Endothelial cell (in vitro differentiated cells): ENCODE measurements around the gene RTL1. TPM values are rescaled to one million over a fixed set of nuclear protein-coding genes. Genes with fewer than 3 reads are reported as not detected.

Experiments used
- DNase-seq: peaks from one replicate; pipeline ENCODE4 v3.0.0; 2021; ENCODE audit warnings: low spot score
- H3K27ac Mint-ChIP-seq: one replicate; pipeline ENCODE4 v1.8.0; 2021; ENCODE audit warnings: mixed read lengths, inconsistent platforms; ENCODE audit not compliant: unreplicated experiment
- H3K27me3 Mint-ChIP-seq: one replicate; pipeline ENCODE4 v1.8.0; 2021; ENCODE audit warnings: mild to moderate bottlenecking, moderate library complexity, mixed read lengths, inconsistent platforms; ENCODE audit not compliant: unreplicated experiment
- H3K36me3 Mint-ChIP-seq: one replicate; pipeline ENCODE4 v1.8.0; 2021; ENCODE audit warnings: mild to moderate bottlenecking, low read depth, mixed read lengths, inconsistent platforms; ENCODE audit not compliant: unreplicated experiment
- H3K4me1 Mint-ChIP-seq: one replicate; pipeline ENCODE4 v1.8.0; 2021; ENCODE audit warnings: mild to moderate bottlenecking, mixed read lengths, inconsistent platforms; ENCODE audit not compliant: unreplicated experiment
- H3K4me3 Mint-ChIP-seq: one replicate; pipeline ENCODE4 v1.8.0; 2021; ENCODE audit warnings: mild to moderate bottlenecking, mixed read lengths, inconsistent platforms; ENCODE audit not compliant: unreplicated experiment
- H3K9me3 Mint-ChIP-seq: one replicate; pipeline ENCODE4 v1.8.0; 2021; ENCODE audit warnings: mixed read lengths, inconsistent platforms; ENCODE audit not compliant: unreplicated experiment
- total RNA-seq: library from RNA; stranded (reverse); fragmentation: NEBNext Ultra II Directional; extraction: Animal tissue kit (Norgen Biotek cat#: 25700); gene quantifications from one replicate; pipeline ENCODE4 v1.2.1, GENCODE V29; 2021; ENCODE audit not compliant: unreplicated experiment
- TF ChIP-seq, protein P1 (sequence below): fragments of 200-600 bp; sonication (generic); IDR thresholded peaks from one replicate; pipeline ENCODE4 v1.5.0; 2021; ENCODE audit warnings: antibody characterized with exemption; ENCODE audit not compliant: unreplicated experiment

The RTL1 gene
- total RNA-seq, 1 donor from 2014 or later, result 0.18 TPM

DNA sequence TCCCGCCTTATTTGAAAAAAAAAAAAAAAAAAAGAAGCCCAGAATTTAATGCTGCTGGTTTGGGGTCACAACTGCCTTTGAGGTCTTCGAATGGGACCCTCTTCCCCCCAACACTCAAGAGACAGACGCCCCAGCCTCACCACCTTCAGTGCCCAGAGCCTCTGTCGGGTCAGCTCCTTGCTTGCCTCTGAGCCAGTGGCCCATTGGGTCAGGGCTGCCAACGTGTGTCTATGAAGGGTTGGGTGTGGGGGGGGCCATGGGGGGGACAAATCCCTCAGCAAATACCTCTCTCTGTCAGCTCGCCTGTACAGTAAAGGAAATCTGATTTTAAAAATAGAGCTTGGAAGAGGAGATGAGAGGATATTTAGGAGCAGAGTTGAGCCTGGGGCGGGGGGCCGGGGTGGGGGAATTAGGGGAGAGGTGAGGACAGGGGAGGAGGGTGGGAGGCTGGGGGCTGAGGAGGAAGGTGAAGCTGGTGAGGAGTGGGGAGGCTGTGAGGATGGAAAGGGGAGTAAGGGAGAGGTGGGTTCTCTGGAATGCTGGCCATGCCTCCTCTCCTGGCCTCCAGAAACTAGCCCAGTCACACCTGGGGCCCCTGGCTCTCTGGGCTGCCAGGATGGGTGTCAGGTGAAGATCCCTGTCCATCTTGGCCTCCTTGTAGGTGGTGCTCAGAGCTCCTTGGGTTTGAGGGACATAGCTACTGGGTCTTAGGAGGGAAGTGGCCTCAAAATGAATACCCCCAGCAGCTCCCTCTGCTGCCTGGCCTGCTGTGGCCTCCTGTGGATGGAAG is 13.3 kb downstream of the RTL1 start:
- H3K4me1 Mint-ChIP-seq, result peaks cover 4% of the 10 kb centered on the region
- no peaks in the 10 kb centered on the region for H3K27me3 Mint-ChIP-seq
- H3K4me3 Mint-ChIP-seq, result no peak overlapping the region
- no peaks in the 10 kb centered on the region for H3K36me3 Mint-ChIP-seq
- H3K9me3 Mint-ChIP-seq, result no peaks in the 10 kb centered on the region
- no peak overlapping the region for H3K27ac Mint-ChIP-seq
- TF ChIP-seq, protein P1, sequence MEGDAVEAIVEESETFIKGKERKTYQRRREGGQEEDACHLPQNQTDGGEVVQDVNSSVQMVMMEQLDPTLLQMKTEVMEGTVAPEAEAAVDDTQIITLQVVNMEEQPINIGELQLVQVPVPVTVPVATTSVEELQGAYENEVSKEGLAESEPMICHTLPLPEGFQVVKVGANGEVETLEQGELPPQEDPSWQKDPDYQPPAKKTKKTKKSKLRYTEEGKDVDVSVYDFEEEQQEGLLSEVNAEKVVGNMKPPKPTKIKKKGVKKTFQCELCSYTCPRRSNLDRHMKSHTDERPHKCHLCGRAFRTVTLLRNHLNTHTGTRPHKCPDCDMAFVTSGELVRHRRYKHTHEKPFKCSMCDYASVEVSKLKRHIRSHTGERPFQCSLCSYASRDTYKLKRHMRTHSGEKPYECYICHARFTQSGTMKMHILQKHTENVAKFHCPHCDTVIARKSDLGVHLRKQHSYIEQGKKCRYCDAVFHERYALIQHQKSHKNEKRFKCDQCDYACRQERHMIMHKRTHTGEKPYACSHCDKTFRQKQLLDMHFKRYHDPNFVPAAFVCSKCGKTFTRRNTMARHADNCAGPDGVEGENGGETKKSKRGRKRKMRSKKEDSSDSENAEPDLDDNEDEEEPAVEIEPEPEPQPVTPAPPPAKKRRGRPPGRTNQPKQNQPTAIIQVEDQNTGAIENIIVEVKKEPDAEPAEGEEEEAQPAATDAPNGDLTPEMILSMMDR, result no peak
- DNase-seq, result no peak

DNA sequence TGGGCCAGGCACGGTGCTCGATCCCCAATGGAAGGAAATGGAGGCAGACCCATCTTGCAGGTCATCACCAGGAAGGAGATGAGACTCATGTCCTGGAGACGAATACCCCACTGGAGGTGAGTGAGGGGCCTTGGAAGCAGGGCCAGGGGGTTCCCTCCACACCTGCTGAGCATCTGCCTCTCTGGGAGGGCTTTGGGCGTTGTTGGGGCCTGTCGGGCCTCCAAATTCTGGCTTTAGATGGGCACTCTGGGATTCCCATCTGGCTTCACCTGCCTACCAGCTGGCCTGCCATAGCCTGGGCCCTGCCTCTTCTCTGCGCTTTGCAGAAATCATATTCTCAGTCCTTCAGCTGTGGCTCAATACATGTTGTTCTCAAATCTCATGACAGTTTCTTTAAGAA is 13.9 kb downstream of the RTL1 start:
- DNase-seq, result no peak
- H3K27me3 Mint-ChIP-seq, result no peaks in the 10 kb centered on the region
- H3K9me3 Mint-ChIP-seq, result no peaks in the 10 kb centered on the region
- TF ChIP-seq, protein P1, result no peak
- peaks cover 4% of the 10 kb centered on the region for H3K4me1 Mint-ChIP-seq
- H3K27ac Mint-ChIP-seq, result no peak overlapping the region
- no peak overlapping the region for H3K4me3 Mint-ChIP-seq
- H3K36me3 Mint-ChIP-seq, result no peaks in the 10 kb centered on the region

DNA sequence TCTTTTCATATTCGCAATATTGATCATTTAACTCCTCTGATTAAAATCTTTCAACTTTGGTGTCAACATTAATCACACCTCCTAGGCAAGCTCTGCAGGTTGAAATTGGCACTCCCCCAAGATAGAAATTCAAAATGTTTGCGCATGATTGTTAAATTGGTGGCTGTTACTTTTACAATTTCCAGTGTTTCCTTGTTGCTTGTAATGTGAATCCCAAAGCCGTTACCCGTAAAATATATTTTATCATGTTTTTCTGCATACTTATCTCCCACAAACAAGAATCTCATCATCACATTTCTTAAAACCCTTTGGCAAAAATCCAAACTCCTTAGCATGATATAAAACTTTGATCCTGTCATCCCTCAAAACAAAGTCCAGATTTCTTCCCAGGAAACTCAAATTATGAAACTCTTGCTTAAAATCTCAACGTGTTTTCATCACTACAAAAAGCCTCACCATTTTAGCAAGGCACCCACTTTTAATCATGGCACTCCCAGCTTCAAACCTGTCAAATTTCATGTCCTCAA is 14.7 kb downstream of the RTL1 start:
- TF ChIP-seq, protein P1, result no peak
- Mint-ChIP-seq H3K27ac (no peak overlapping the region), H3K4me1 (peaks cover 4% of the 10 kb centered on the region), H3K27me3 (no peaks in the 10 kb centered on the region), H3K4me3 (no peak overlapping the region), H3K36me3 (peaks cover 5% of the 10 kb centered on the region), H3K9me3 (no peaks in the 10 kb centered on the region)
- no peak for DNase-seq

DNA sequence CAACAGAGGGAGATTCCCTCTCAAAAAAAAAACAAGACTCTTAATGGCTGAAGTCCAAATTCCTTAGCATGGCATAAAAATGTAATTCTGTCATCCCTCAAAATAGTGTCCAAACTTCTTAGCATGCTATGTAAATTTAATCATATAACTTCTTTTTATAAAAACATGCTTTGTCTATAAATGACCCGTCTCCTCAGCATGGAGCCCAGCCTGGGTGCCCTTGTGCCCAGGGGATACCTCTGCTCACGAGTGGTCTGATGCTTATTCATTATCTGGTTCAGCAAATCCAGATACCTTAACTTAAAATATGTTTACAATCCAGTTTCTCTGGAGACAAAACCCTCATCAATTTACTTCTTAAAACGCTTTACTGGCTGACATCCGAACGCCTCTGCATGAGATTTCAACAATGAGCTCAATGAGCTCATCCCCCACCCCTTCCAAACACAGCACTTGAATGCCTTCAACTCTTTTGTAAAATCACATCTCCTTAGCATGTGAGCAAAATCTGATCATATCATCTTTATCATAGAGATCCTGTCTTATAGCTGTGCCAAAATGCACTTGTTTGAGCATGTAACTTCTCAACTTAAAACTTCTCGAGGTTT is 15.7 kb downstream of the RTL1 start:
- TF ChIP-seq, protein P1, result no peak
- no peak overlapping the region for H3K27ac Mint-ChIP-seq
- peaks cover 7% of the 10 kb centered on the region for H3K36me3 Mint-ChIP-seq
- no peaks in the 10 kb centered on the region for H3K9me3 Mint-ChIP-seq
- no peak overlapping the region for H3K4me3 Mint-ChIP-seq
- no peak for DNase-seq
- no peaks in the 10 kb centered on the region for H3K27me3 Mint-ChIP-seq
- H3K4me1 Mint-ChIP-seq, result peaks cover 4% of the 10 kb centered on the region

DNA sequence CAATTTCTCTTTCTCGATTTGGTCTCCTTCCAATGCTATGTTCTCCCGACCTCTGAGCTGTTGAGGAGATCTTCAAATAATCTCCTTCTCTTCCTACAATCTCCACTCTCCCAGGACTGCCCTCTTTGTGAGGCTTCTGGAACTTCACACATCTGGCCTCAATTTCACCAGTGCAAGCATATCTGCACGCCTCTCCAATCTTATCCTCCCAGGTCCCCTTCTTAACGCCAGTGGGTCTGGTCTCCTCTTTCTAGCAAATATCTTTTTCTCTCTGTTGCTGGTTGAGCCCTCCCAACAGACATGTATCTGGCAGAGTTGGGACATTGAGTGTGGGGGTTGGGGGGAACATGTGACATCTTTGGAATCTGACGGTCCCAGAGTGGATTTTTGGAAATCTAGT is 17.9 kb downstream of the RTL1 start:
- Mint-ChIP-seq H3K9me3 (no peaks in the 10 kb centered on the region), H3K4me3 (no peak overlapping the region), H3K4me1 (peaks cover 4% of the 10 kb centered on the region), H3K27me3 (peaks cover 5% of the 10 kb centered on the region), H3K27ac (no peak overlapping the region), H3K36me3 (peaks cover 13% of the 10 kb centered on the region)
- TF ChIP-seq, protein P1, result no peak
- no peak for DNase-seq
